Natural killer cell (primary cell): ENCODE measurements around the gene ITPKB. TPM values are rescaled to one million over a fixed set of nuclear protein-coding genes. Genes with fewer than 3 reads are reported as not detected.

Experiments
- ATAC-seq, 3 donors: fragments of 150-1000 bp in 2 of 3; fragments of 200-7000 bp in 1 of 3; cut with Tn5 transposase; 1 replicate in 1 of 3; 2 replicates in 2 of 3; pipeline ENCODE4 v1.10.0; 2021; ENCODE audit warnings: mild to moderate bottlenecking in 2 of 3, moderate library complexity in 2 of 3
- DNase-seq, 2 donors: peaks; one replicate each; pipeline versions ENCODE4 v3.0.0 to v3.0.0-alpha.2; 2013 to 2021; ENCODE audit warnings: mixed read lengths in 1 of 2
- H3K27ac ChIP-seq: one replicate; pipeline ENCODE4 v1.5.1; 2013; ENCODE audit warnings: mild to moderate bottlenecking, low read length
- H3K27me3 ChIP-seq: one replicate; pipeline ENCODE4 v1.6.1; 2013; ENCODE audit warnings: low read length; ENCODE audit not compliant: control insufficient read depth, insufficient read depth
- H3K36me3 ChIP-seq: one replicate; pipeline ENCODE4 v1.6.1; 2013; ENCODE audit warnings: low read length; ENCODE audit not compliant: control insufficient read depth, insufficient read depth
- H3K4me1 ChIP-seq: one replicate; pipeline ENCODE4 v1.6.1; 2013; ENCODE audit warnings: low read length; ENCODE audit not compliant: control insufficient read depth, insufficient read depth
- H3K4me3 ChIP-seq: one replicate; pipeline ENCODE4 v1.5.1; 2013; ENCODE audit warnings: low read length
- H3K9me3 ChIP-seq: one replicate; pipeline ENCODE4 v1.6.1; 2013; ENCODE audit warnings: low read length; ENCODE audit not compliant: control insufficient read depth, insufficient read depth
- H3K27ac Mint-ChIP-seq, 2 donors: one replicate each; pipeline ENCODE4 v1.8.0; 2022; ENCODE audit warnings: mild to moderate bottlenecking in 2 of 2, mixed read lengths in 2 of 2, moderate library complexity in 1 of 2
- H3K27me3 Mint-ChIP-seq, 2 donors: one replicate each; pipeline ENCODE4 v1.8.0; 2022; ENCODE audit warnings: low read depth in 2 of 2, mixed read lengths in 2 of 2
- H3K36me3 Mint-ChIP-seq: one replicate; pipeline ENCODE4 v1.8.0; 2022; ENCODE audit warnings: mixed read lengths
- H3K4me1 Mint-ChIP-seq, 2 donors: one replicate each; pipeline ENCODE4 v1.8.0; 2022; ENCODE audit warnings: mixed read lengths in 2 of 2
- H3K4me3 Mint-ChIP-seq: one replicate; pipeline ENCODE4 v1.8.0; 2022; ENCODE audit warnings: mild to moderate bottlenecking, moderate library complexity, mixed read lengths
- H3K9me3 Mint-ChIP-seq, 2 donors: one replicate each; pipeline ENCODE4 v1.8.0; 2022; ENCODE audit warnings: mixed read lengths in 2 of 2
- CTCF ChIP-seq: fragments of 200-600 bp; IDR thresholded peaks from one replicate; pipeline ENCODE4 v1.8.0; 2022; ENCODE audit warnings: antibody characterized with exemption
- WGBS: methylation state at CpG from one replicate; pipeline ENCODE4 v1.1.7; 2013; ENCODE audit warnings: missing lambda C conversion rate; ENCODE audit not compliant: insufficient coverage; 5-methylcytosine and 5-hydroxymethylcytosine counted together
- intact Hi-C: fragments of 100-400 bp; cut with micrococcal nuclease; formaldehyde crosslinking; loops from one replicate; pipeline ENCODE4 v1.14.2; 2022
- total RNA-seq, 4 donors: library from RNA; stranded (reverse); fragments of 120-200 nt in 1 of 4; gene quantifications; one replicate each; pipeline versions ENCODE4 v1.2.3 to v1.2.4, GENCODE V29; 2013 to 2022

Gene ITPKB
- total RNA-seq, 3 donors from 2014 or later (not counting 1 experiment from before 2014, with no cell fraction given), result 92.2 to 133 (median 99.0) TPM

- Histone ChIP-seq H3K4me1 (peaks cover 43% of the 10 kb centered on the region), H3K27ac (peak overlapping the region; percentile 14), H3K9me3 (no peaks in the 10 kb centered on the region), H3K4me3 (no peak overlapping the region), H3K36me3 (peaks cover 82% of the 10 kb centered on the region), H3K27me3 (no peaks in the 10 kb centered on the region)
- no peak for TF ChIP-seq CTCF
- DNase-seq (no peak), ATAC-seq (no peak)
- Mint-ChIP-seq H3K4me1 (peaks cover 28% of the 10 kb centered on the region in 2 donors), H3K4me3 (no peak overlapping the region), H3K36me3 (no peaks in the 10 kb centered on the region), H3K9me3 (no peaks in the 10 kb centered on the region), H3K27me3 (no peaks in the 10 kb centered on the region), H3K27ac (peak overlapping the region; percentile 70 to 85)
- WGBS, result 96% methylated on average over 8 of the region's 8 CpGs
- intact Hi-C loops, result loop anchor here (5.0 kb wide), 1 partner anchor 35 kb away; no protein-coding TSS in a partner anchor
These were observed 96.7 kb downstream of the ITPKB start for GRCh38 chr1:226642421-226642820.

DNA sequence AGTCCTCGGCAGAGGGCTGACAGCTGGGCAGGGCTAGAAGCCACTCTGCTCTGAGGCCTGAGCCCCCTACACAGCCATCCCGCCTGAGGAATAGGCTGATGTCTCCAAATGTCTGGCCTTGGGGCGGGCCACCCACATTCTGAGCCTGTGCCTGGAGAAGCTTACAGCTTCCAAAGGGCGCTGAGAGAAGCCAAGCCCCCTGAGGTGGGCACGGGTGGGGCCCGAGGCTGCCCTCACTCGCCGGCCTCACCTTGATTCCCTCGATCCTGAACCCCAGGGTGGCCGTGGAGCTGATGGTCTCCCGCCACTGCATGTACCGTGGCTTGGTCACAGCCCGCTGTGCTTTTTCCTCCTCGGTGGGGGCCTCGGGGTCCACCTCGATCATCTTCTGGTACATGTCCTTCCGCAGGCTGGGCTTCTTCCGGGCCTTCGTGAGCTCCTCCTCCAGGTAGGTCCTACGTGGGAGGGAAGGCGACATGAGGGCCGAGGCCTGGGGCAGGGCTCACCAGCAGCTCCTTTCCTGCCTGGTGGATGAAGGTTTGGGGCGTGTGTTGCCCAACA, 97.3 kb downstream of the ITPKB start:
- no peak overlapping the region for H3K4me3 ChIP-seq
- no peak overlapping the region for H3K4me3 Mint-ChIP-seq
- peaks cover 28 to 31% of the 10 kb centered on the region in 2 donors for H3K4me1 Mint-ChIP-seq
- peaks cover 82% of the 10 kb centered on the region for H3K36me3 ChIP-seq
- intact Hi-C loops, result loop anchor here (5.0 kb wide), 1 partner anchor 36 kb away; no protein-coding TSS in a partner anchor
- H3K36me3 Mint-ChIP-seq, result no peaks in the 10 kb centered on the region
- H3K9me3 ChIP-seq, result no peaks in the 10 kb centered on the region
- no peaks in the 10 kb centered on the region for H3K9me3 Mint-ChIP-seq
- ATAC-seq (no peak), DNase-seq (no peak)
- H3K27me3 Mint-ChIP-seq, result no peaks in the 10 kb centered on the region
- H3K27ac Mint-ChIP-seq, result peak overlapping the region; percentile 70 to 85
- no peak overlapping the region for H3K27ac ChIP-seq
- H3K27me3 ChIP-seq, result no peaks in the 10 kb centered on the region
- WGBS, result 95% methylated on average over 23 of the region's 23 CpGs
- no peak for TF ChIP-seq CTCF
- peaks cover 43% of the 10 kb centered on the region for H3K4me1 ChIP-seq

DNA sequence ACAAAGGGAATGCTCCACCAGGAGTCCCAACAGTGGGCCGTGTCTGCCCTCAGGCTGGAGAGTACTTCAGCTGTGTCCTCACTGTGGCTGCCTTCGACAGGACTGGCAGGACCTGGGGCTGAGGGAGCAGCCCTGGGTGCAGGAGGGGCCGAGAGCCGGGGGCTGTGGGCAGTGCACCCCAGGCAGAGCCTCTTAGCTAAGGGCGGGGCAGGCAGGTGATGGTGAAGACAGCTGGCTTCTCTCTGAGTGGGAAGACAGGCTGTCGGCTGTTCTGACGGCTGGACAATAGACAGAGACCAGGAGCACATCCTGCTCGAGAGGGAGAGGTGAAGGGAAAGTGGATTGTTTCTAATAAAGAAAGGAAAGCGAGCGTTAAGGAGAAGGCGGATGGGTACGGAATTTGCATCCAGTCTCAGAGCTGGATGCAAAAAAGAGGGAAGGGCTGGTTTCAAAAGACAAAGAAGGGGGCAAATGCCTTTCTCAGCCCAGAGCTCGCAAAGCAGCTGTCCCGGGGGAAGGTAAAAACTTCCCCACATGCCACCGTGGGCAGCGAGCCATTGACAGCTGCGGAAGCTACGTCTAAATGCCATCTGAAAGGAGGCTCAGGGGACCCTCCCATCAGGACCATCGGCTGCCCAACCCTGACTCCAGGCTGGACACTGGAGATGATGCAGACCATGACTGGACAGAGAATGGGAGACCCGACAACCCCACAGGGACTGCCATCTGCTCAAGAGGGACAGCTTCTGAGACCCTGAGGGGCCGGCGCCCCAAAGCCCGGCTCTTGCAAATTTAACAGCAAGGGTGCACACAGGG, 98.6 kb downstream of the ITPKB start:
- no peak overlapping the region for H3K4me3 Mint-ChIP-seq
- no peaks in the 10 kb centered on the region for H3K27me3 Mint-ChIP-seq
- peaks cover 24 to 29% of the 10 kb centered on the region in 2 donors for H3K4me1 Mint-ChIP-seq
- WGBS, result 81% methylated on average over 23 of the region's 23 CpGs
- no peaks in the 10 kb centered on the region for H3K36me3 Mint-ChIP-seq
- H3K27me3 ChIP-seq, result no peaks in the 10 kb centered on the region
- H3K4me3 ChIP-seq, result no peak overlapping the region
- H3K36me3 ChIP-seq, result peaks cover 80% of the 10 kb centered on the region
- H3K9me3 Mint-ChIP-seq, result no peaks in the 10 kb centered on the region
- no peaks in the 10 kb centered on the region for H3K9me3 ChIP-seq
- H3K4me1 ChIP-seq, result peaks cover 46% of the 10 kb centered on the region
- TF ChIP-seq CTCF, result no peak
- peak overlapping the region; percentile 41 to 54 for H3K27ac Mint-ChIP-seq
- no peak for ATAC-seq
- no peak for DNase-seq
- H3K27ac ChIP-seq, result no peak overlapping the region
- intact Hi-C loops, result loop anchor here (5.0 kb wide), 1 partner anchor 37 kb away; no protein-coding TSS in a partner anchor
